ENCODE measurements around the gene GGCT. TPM values are rescaled to one million over a fixed set of nuclear protein-coding genes. Genes with fewer than 3 reads are reported as not detected.
"Not testable (repeated sequence)": the region's sequence is repeated elsewhere in the genome, so short reads cannot be mapped to it uniquely, and the experiment has no call there.

The GGCT gene
- total RNA-seq, 2 experiments from 2014 or later = 75.7 to 75.9 TPM

DNA sequence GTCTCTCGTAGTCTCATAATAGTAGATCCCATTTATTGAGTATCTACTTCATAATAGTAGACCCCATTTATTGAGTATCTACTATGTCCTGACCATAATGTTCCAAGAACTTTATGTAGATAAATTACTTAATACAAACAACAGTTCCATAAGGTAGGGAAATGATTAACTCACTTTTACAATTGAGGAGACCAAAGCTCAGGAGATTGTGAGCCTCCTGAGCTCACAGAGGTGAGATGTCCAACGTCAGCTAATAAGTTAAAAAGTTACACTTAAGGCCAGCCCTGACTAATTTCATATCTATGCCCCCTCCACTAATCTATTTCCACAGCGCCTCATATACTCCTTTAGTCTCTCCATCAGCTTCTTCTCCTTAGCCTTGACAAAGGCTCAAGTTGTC lies 17.5 kb upstream of the GGCT start:
- CTCF ChIA-PET = interaction anchor here (0.7 to 1.2 kb wide), 2 partner anchors 11 to 12 kb away, joined by 3 to 4 read pairs; no protein-coding TSS in a partner anchor
- POLR2A ChIA-PET = no interaction called here

DNA sequence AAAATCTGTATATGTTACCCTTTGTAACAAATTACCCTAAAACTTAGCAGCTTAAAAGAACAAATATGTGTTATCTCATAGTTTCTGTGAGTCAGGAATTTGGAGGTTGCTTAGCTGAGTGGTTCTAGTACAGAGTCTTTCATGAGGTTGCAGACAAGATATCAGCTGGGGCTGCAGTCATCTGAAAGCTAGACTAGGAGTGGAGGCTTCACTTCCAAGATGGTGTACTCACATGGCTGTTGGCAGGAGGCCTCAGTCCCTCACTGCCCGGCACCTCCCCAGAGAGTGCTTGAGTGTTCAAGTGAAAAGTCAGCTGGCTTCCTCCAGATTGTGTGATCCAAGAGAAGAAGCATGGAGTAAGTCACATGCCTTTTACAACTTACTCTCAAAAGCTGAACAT lies 16.9 kb upstream of the GGCT start:
- CTCF ChIA-PET = interaction anchor here (0.7 kb wide), 1 partner anchor 11 kb away, joined by 4 read pairs; no protein-coding TSS in a partner anchor
- POLR2A ChIA-PET = no interaction called here

DNA sequence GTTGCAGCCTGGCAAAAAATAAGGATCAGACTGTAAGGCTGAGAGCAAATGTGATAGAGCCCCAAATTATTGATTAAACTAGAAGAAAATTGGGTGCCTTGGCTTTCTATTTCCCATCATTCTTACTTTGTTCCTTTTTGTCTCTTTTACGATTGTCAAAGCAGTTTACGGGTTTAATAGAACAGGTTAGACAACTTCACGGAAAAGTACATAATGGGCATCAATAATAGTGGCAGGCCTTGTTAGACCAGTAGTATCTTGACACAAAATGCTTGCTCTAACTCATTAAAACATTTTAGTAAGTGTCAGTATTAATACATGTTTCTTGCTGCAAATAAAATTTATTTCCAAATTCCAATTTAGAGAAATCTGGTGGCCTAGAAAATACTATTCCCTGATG lies 14.5 kb upstream of the GGCT start:
- ChIA-PET POLR2A (no interaction called here), CTCF (no interaction called here)

DNA sequence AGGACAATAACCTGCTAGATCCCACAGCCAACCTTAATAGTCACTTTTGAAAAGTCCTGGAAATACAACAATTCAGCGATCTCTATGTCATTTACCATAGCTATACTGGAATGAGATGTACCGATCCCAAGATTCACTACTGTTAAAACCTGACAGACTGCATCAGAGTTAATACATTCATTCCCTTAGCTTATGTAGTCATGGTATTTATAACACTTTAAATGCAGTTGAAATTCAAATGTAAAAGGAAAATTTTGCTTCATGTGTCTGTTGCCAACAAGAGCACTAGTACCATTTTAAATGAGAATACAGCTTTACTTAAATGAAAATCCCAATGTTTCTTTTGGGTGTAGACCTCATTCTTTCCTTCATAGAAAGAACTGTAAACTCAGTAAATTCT lies 11.1 kb upstream of the GGCT start:
- CTCF ChIA-PET = interaction anchor here (0.7 to 1.3 kb wide), 2 partner anchors 17 to 51 kb away, joined by 3 to 4 read pairs; no protein-coding TSS in a partner anchor
- POLR2A ChIA-PET = no interaction called here

DNA sequence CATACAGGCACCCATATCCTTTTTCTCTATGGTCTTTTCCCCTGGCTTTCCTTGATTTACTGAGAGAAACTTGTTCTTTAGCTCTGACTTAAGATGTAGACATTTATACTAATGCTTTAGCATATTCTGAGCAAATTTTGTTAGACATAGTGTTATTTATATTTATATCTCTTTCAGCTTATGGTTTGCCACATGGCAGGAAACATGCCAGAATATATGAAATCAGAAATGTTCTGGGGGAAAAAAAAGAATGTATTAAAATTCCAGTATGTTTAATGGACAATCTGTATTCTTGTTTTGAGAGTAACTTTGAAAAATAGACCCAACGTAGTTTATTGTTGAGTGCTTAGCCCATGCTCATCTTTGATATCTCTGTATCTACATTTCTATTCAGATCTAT lies 10.1 kb upstream of the GGCT start:
- ChIA-PET POLR2A (no interaction called here), CTCF (no interaction called here)

DNA sequence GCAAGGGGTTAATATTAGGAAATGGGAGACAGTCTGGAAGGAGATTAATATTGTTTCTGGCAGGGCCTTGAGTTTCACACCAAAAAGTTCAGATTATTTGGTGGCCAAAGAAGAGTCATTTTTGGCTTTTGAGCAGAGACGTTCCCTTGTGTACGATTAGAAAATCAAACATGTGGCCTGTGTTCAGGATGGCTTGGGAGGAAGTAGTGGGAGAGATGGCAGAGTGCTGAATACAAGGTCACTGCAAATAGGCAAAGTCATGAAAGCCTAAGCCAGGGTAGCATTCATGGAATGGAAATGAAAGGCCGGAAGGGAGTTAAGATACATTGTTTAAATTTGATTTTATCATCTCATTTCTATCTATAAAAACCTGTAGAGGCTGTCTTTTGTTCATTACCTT lies 9.5 kb upstream of the GGCT start:
- CTCF ChIA-PET = no interaction called here
- POLR2A ChIA-PET = no interaction called here

DNA sequence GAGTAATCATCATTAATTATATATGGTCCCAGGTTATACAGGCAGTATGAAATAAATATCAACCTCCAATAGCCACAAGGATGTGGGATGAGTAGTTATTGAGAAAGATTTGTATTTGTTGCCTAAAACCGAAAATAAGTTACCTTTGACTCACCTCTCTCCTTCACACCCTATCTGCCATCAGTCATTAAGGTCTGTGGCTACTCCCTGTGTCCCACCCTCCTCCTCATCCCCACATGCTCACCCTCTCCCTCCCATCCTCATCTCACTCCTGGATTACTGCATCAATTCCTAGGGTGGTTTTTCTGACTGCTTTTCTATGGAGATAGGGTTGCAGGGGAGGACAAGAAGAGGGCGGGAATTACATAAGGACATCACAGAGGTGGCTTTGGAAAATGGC lies 9.1 kb upstream of the GGCT start:
- POLR2A ChIA-PET = no interaction called here
- CTCF ChIA-PET = no interaction called here

DNA sequence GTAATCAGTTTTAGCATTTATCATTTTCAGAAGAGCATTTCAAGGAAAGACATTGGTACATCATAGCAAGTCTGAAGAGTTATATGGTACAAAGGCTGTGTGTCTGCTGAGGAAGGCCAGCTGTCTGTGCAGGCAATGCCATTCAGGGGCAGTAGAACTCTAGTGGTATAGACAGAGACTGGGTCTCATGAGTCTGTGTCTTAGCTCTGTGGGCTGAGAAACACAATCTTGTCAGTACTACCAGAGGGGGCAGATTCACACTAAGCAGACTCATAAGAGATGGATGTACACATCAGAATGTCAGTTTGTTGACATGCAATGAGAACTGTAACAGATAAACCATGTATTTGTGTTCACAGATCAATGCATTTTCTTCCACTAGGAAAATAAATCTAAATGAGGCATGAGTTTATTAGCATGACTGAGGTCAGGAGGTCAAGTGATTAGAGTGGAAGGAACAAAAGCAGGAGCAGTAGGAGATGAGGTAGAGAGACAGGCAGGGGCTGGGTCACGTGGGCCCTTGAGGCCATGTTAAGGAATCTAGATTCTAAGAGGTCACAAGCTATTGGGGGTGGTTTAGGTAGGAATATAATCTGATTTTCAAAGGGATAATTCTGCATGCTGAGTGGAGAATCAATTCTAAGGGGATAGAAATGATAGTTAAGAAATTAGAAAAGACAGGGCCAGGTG lies 7.5 kb upstream of the GGCT start:
- POLR2A ChIA-PET = no interaction called here
- CTCF ChIA-PET = interaction anchor here (0.8 to 4.2 kb wide), 2 partner anchors 10 to 53 kb away, joined by 3 to 24 read pairs; no protein-coding TSS in a partner anchor

DNA sequence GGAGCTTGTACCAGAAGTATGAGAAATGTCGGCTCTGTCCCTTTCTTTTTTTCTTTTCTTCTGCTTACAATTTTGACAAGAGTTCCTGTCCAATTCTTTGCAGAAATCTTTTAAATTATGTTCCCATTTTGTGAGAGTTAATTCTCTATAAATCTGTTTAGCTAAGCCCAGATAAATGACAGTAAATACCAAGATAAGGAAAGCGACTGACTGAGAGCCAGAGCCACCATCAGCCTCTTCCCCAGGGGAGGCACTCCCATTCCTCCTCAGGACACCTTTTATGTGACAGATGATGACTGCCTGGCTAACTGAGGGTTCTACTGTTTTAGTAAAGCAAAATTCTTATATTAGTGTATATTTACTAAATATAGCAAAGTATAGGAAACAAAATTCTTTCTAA lies 6.9 kb upstream of the GGCT start:
- CTCF ChIA-PET = interaction anchor here (0.8 to 4.2 kb wide), 2 partner anchors 11 to 53 kb away, joined by 3 to 24 read pairs; no protein-coding TSS in a partner anchor

DNA sequence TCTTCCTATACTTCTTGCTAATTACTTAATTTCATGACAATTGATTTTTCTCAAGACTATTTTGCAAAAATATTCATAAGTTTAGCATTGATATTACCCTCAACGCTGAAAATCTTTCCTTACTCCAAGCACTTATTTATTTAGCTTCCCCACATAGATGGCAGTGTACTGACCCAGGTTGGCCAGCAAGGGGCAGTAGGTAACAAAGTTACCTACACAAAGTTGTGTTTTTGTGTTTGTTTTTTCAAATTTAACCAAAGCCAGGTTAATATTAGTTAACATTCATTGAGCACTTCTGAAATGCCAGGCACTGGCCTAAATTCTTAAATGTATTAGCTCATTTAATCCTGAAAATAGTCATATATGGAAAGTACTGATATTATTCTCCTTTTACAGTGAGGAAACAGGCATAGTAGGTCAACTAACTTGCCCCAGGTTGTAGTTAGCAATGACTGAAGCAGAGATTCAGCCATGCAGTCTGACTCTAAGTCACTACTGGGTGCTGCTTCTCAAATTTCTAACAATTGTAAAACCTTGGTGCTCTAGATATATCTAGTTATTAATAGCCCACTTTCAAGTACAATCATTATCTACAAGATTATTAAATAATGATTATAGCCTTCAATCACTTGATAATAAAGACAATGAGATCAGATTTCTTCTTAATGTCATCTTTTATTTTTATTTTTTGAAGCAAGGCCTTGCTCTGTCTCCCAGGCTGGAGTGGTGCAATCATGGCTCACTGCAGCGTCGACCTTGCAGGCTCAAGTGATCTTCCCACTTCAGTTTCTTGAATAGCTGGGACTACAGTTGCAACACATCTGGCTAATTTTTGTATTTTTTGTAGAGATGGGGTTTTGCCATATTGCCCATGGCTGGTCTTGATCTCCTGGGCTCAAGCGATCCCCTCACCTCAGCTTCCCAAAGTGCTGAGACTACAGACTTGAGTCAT lies 5.8 kb upstream of the GGCT start:
- ChIA-PET POLR2A (no interaction called here), CTCF (interaction anchor here (0.7 to 4.2 kb wide), 5 partner anchors 12 to 350 kb away, joined by 3 to 24 read pairs (median 4); no protein-coding TSS in a partner anchor)

More for the DNA sequence above, 6.9 kb upstream of the GGCT start:
- POLR2A ChIA-PET = no interaction called here

DNA sequence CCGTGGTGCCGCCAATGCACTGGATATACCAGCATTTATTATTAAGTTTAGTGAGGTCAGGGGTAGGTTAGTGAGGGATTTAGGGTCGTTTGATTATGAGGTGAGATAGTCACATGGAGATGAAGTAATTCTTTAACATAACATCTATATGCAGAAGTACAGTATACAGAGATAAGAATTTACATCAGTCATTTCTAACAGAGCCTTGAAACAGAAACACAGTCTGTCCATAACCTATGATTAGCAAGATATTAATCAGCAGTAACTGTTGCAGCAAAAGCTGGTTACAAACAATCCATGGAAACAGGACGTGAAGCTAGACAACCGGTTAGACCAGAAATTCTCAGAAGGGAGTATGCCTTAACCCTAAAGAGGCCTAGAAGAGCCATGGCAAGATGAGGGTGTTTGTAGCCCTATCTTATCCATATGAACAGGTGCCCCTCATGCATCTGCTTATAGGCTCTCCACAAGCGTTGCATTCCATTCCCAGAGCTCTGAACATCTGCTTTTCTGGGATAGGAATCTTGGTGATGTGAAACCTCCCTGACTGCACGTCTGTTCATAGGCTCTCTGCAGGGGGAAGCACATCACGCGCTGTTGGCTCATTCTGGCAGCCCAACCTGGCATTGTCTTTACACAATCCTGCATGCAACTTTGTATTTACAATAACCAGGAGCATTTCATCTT lies 4.7 kb upstream of the GGCT start:
- POLR2A ChIA-PET = not testable (repeated sequence)
- CTCF ChIA-PET = interaction anchor here (1.7 to 4.2 kb wide), 2 partner anchors 36 to 56 kb away, joined by 6 to 24 read pairs; no protein-coding TSS in a partner anchor

DNA sequence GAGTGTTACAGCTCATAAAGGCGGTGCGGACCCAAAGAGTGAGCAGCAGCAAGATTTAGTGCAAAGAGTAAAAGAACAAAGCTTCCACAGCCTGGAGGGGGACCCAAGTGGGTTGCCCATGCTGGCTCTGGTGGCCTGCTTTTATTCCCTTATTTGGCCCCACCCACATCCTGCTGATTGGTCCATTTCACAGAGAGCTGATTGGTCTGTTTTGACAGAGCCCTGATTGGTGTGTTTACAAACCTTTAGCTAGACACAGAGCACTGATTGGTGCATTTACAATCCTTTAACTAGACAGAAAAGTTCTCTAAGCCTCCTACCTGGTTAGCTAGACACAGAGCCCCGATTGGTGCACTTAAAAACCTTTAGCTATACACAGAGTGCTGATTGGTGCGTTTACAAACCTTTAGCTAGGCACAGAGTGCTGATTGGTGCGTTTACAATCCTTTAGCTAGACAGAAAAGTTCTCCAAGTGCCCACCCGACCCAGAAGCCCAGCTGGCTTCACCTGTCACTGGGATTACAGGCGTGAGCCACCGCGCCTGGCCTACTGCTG lies 2.8 kb upstream of the GGCT start:
- POLR2A ChIA-PET = interaction anchor here (0.5 kb wide), 1 partner anchor 249 kb away, joined by 3 read pairs; no protein-coding TSS in a partner anchor
- CTCF ChIA-PET = interaction anchor here (0.8 to 1.2 kb wide), 2 partner anchors 29 to 56 kb away, joined by 3 to 4 read pairs; partner anchors contain the start of gene NOD1

DNA sequence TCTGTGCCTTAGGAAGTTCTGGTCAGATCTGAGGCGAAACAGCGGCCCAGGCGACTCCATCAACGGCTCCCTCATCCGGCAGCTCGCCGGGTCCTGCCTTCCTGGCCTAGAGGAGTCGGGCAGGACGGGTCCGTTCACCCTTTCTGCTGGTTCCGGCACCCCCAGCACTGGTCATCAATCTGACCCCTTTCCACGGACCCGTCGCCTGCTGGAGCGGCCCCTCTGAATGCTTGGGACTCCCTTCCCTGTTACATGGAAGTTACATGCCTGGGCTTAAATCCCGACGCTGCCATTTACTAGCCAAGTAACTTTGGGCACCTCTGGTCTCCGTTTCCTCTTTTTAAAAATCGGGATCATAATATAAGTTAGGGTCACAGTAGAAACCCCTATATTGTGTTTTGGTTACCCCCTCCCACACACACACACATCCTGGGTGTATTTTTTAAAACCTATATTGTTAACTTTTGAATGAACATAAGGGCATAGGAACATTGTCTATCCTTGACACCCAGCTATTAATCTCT lies 607 bp upstream of the GGCT start:
- ChIA-PET CTCF (no interaction called here), POLR2A (no interaction called here)

DNA sequence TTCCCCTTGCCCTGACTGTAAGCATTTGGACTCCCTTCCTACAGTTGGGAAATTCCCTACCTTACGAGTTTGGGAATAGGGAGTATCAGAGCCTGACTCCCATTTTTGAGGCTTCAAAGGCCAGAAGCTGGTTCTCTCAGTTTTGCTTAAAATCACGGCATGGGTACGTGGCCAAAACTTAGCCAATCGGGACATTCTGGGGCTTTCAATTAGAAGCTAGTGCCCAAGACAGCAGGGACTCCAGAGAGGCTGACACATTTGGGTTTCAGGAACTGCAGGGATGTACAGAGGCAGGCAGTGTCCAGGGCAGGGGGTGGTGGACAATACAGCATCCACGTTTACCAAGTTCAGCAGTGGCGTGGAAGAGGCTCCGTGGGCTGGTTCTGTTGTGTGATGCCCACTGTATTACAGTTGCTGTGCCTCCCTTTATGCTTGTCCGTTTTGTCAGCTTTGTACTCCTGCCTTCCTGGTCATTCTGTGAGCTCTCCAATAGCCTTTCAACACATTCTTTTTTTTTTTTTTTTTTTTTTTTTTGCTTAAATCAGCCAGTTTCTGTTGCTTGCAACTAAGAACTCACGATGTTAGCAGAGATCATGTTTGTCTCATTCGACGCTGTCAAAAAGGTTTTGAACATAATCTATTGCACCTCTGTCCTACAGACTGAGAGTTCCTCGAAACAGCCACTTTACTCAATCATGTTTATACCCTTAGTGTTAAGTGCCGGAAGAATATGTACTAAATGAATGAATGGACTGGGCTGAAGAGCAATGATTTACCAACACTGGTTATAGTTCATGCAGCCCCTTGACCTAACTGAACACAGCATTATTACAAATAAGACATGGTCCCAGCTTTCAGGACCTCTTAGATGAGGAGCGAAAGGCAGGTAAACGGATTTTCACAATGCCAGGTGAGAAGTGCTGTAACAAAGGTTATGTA lies 1.1 kb downstream of the GGCT start:
- CTCF ChIA-PET = interaction anchor here (0.6 kb wide), 1 partner anchor 18 kb away, joined by 4 read pairs; no protein-coding TSS in a partner anchor
- POLR2A ChIA-PET = interaction anchor here (0.6 to 0.8 kb wide), 3 partner anchors 9 to 39 kb away, joined by 3 to 13 read pairs (median 3); no protein-coding TSS in a partner anchor

DNA sequence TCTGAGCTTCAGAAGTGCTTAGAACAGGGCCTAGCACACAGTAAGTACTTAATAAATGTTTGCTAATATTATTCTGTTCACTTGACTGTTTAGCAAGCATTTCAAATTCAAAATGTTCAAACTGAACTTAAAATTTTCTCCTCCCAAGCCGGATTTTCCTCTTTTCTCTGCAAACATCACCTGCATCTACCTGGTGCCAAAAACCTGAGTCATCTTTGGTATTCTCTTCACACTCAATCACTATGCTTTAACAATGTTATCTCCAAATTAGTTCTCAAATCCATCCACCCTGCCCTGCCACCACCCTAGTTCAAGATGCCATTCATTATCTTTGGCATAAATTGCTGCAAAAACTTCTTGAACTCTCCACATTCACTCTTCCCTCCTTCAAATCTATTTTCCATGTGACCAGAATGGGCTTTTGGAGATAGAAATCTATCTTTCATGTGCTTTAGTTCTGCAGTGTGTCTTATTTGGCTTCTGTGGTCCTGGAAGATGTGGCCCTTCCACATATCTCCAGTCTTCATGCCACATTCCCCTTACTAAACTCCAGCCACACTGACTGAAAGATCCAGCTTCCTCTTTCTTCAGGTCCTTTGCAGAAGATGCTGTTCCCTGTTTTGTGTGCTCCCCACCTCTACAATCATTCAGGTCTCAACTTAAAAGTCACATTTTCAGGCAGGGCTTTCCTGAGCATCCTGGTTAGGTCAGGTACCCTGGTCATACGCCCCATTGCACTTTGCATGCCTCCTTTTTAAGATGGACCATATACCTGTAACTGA lies 2.0 kb downstream of the GGCT start:
- POLR2A ChIA-PET = no interaction called here
- CTCF ChIA-PET = no interaction called here

DNA sequence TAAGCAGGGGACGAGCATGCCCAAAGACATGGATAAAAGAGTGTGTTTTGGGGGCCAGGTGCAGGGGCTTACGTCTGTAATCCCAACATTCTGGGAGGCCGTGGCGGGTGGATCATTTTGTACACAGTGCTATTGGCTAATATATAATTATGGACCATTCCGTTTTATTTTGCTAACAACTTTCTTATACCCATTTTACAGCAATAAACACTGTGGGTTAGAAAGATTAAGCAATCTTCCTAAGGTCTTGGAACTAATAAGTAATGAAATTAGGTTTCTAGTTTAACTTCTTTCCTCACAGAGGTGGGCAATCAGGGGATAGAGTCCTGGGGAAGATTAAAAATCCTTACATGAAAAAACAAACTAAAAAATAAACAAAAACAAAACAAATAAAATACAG lies 3.4 kb downstream of the GGCT start:
- ChIA-PET CTCF (interaction anchor here (1.3 kb wide), 1 partner anchor 23 kb away, joined by 3 read pairs; no protein-coding TSS in a partner anchor), POLR2A (no interaction called here)

DNA sequence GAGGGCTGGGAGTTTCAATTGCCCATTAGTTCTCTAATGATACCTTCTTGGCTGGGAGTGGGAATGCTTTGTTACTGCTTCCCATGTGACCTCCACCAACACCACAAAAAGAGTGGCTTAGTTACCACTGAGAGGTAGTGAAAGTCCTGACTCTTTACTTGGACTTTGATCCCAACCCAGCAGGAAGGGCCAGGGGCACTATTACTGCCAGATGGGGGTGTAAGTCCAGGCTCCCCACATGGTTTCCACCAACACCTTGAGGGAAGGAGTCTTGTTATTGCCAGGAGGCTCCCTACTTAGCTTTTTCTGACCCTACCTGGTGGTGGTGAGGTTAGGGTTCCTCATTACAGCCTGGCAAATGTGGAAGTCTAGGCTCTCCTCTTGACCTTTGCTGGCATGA lies 11.4 kb downstream of the GGCT start:
- CTCF ChIA-PET = no interaction called here

More for the DNA sequence above, 11.4 kb downstream of the GGCT start:
- POLR2A ChIA-PET = no interaction called here

Data from activated CD8-positive, alpha-beta memory T cell treated with anti-CD3 and anti-CD28 coated beads for 36 hours (primary cell).